Dermis blood vessel endothelial cell (primary cell): ENCODE results near the gene SEMA6A. TPM values are rescaled to one million over a fixed set of nuclear protein-coding genes. Genes with fewer than 3 reads are reported as not detected.

ENCODE experiments used
- DNase-seq: peaks from one replicate; pipeline ENCODE4 v3.0.0; 2010
- total RNA-seq: library from RNA; depleted of rRNA; stranded (reverse); fragments of >200 nt; gene quantifications from 2 replicates; pipeline ENCODE4 v1.2.3, GENCODE V29; 2014

The SEMA6A gene
- total RNA-seq, 1 donor from 2014 or later = 21.1 TPM

DNA sequence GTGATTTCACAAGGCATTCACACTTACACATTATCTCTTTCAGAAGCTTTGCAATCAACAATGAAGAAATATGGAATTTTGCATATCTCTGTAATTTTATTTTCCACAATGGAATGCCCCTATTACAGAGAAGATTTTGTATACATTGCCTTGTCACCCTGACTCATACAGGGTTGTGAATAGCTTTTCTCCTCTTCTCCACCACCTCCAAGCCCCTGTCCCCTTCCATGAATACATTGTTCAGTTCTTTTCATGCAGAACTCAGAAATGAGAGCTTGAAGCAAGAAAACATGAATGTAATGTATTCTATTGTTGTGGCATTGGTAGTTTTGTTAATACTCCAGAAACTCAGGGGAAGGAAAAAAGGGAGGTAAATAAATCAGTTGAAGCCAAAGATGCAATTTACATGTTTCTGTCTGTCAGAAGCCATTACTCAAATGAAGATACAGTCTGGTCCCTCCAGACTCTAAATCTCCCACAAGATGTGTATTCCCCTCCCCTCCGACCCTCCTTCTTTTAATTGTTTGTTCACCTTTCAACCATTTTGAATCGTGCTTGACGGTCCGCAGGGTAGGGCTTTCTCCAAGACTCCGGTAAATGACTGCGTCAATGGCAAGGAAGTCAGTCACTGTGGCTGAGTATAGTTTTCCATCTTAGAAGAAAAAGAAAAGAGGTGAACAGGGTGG lies 86.1 kb downstream of the SEMA6A start:
- no peak for DNase-seq

DNA sequence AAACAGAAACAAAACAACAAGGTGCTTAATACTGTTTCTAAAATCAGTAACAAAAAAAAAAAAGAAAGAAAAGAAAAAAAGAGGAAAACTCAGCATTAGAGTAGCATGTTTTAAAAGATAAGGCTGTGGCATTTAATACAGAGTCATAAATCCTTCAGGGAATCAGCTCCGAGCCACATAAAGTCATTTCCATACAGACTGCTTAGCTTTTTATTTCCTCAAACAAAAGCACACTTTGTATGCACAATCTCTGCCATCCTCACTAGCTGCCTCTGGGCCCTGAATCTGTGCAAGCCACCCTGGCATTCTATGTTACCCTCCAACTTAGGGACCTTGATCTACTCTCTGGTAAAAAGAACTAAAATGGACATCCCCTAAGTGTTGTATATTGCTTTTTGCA lies 87.6 kb downstream of the SEMA6A start:
- no peak for DNase-seq

DNA sequence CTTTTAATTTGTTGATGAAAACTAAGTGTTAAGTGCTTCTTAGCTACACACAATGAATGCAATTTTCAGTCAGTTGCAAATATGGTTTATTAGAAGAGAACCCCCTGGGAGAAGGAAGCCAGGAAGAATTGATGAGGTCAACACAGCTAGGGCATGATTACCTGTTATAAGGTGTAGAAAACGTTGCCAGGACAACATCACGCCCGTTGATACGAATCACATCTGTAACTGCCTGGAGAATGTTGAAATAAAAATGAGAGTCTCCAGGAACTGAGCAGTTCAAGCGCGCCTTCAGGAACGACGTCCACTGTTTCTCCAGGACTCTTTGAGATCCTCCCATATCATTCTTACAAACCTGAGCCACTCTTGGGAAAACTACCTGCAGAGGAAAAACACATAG lies 88.0 kb downstream of the SEMA6A start:
- no peak for DNase-seq

DNA sequence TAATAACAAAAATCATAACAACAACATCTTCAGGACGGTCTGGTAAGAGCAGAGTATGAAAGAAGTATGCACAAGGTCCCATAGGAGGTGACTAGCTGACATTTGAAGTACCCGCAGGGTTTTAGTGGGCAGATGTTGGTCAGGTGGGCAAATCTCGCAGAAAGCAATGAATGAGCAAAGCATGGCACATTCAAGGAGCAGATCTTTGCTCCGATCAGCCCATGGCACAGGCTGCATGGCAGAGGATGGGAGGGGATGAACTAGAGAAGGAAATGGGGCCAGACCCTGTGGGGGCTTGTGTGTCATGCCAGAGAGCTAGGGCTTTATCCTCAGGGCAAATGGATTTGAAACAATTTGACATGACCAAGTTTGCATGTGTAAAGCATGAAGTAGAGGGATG lies 90.0 kb downstream of the SEMA6A start:
- DNase-seq = no peak

DNA sequence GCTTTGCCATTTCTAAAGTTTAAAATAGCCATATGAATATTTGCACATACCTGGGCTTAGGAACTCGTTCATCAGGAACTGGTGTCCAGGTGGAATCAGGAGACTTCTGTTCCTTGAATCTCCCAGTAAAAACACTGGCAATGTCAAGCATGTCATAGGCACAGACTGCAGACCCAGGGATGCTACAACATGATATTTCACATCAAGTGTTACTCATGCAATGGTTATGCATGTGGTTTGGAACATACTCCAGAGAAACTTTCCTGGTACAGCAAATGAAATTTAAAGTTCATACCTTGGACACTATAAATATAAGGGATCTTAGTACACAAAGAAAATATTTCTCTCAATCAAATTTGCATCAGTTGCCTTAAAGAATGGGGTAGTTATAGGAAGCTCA lies 92.2 kb downstream of the SEMA6A start:
- no peak for DNase-seq

DNA sequence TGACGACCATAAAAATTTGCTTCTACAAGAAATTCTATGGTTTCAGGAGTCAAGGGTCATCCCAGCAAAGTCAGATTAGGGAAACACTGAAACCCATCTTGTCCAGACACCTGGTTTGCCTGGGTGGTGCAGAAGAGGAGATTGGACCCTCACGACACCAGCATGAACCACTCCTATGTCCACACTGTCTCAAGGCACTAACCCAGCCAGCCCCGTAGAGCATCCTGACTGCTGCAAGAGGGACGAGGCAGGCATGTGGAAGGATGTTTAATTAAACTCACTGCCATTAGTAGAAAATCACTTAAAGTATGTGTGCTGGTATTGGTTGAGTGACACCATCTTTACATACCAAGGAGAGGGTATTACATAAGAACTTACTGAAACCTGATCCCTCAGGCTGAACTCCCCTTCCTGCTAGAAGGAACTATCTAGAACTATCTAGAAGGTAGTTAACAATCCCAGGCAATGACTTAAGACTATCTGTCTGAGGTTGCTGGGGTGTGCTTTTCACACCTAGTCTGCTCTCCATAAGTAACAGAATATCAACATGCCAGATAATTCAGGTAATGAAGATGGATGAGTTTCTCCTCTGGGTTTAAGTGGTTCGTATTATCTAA lies 93.6 kb downstream of the SEMA6A start:
- no peak for DNase-seq

DNA sequence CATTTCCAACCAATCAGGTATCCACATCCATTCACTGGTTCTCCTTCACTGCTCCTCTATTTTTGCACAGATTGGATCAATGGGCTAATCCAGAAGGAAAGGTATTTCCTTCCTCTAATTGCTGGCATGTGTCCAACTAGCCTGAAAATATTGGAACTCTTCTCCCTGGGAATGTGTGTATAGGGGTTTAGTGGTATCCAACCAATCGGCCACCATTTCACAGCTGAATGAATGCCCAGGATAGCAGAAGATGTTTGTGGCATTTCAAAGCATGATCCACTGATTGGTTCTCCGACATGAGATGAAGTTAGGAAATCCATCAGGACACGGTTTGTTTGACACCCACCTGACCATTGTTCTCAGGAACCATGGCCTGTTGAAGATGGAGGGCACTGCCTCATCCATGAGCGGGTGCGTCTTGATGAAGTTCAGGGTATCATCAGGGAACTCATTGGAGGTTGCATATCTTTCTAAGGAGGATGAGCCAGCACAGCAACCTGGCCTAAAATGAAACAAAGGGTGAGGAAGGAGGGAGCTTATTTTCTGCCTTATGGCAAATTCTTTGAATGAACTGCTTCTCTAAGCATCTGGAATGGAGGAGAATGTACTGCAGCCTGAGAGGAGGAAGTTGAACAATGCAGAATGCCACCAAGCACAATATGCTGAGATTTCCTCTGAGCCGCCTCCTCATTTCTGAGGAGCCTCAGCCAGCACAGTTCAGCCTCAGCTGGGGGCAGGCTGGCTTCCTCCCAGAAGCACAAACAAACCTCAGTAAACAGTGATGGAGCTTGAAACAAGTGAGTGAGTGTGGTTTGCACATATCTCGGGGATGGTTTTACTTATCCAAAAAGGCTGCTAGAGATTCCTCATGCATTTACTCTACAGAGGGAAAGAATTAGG lies 94.6 kb downstream of the SEMA6A start:
- peak; percentile 38 for DNase-seq

DNA sequence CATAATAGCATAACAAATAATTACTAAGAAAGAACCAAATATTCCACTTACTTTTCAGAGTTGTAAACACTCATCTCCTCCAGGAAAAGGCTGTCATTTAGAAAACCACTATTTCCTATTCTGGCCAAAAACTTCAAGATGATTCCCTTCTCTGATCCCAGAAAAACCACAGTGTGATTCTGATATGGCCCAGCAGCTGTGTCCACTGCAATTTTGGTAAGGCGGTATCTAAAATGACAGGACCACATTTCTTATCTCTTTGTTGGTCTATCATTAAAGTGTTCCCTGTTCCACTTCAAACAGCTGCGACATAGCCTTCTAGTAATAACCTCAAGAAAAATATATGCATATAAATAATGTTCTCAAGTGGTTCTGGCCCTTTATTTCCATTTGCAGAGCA lies 96.1 kb downstream of the SEMA6A start:
- DNase-seq = no peak

DNA sequence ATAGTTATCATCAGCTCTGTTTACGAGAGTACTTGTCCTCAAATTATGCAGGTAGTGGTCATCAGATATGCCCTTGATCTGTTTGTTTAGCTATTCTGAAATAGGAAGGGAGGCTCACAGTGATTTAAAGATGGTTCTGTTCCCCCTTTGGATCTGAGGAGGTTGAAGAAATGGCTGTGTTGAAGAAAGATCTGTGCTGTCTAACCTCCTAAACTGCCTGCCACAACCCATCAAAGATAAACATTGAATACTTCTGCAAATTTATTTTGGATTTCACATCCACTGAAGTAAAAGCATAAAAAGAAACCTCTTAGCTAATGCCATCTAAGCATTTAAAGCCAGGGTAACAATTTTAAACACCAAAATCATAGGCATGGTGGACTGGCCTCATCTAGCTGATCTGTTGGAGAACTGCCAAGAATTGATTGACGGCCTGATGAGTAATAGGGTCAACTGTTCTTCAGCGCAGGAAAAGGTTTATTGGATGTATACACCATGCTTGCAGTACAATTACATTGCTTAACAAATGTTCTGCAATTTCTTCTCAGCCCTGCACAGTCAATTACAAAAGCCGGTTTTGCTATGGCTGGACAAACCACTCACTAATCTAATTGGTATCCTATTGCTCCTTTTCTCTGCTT lies 97.6 kb downstream of the SEMA6A start:
- DNase-seq = peak; percentile 16

DNA sequence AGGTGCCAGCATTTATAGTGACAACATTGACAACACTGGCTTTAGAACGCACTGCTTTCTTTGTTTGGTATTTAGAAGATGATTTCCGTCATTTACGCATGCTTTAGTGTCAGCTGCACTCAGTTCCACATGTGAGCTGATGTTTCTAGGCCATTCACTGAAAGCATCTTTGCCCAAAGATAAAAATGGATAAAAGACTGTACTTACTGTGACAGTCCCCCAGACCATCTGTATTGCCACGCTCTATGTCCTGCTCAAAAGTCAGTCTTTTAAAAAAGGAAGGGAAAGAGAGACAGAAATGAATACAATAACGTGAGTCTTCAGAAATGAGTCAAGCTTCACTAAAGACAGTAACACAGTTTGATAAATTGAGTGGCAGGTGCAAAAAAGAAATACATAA lies 99.3 kb downstream of the SEMA6A start:
- no peak for DNase-seq

DNA sequence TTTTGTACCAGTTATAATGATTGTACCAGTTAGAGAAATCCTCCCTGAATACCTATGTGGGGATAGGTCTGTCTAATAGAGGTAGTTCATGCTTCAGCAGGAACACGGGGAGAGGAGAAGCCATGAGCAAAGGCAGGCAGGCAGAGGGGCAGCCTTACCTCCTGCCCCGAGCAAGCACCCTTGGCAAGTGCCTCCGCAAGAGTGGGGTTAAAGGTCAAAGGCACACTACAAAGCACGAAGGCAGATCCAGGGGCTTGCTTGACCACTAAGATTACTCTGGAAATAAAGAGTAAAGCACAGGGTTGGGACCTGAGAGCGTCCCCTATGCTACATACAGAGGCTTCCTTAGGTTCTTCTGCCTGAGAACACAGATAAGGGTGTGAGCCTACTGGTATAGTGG lies 100.9 kb downstream of the SEMA6A start:
- no peak for DNase-seq

DNA sequence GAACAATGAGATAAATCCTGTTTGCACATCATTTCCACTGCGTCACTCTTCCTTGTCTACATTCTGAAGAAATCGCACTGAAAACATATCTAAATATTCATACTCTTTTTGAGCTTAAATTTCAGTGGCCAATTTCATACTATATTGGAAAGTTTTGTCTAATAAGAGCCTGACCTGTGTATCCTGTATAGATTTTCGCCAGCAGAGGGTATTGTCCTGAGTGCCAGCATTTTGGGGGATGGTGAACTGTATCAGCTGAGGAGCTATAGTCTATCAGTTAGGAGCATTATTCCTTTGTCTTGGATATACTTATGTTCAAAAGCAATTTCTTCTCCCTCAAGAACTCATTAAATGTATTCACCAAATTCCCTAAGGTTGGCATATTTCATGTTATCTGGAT lies 102.3 kb downstream of the SEMA6A start:
- DNase-seq = peak; percentile 9

DNA sequence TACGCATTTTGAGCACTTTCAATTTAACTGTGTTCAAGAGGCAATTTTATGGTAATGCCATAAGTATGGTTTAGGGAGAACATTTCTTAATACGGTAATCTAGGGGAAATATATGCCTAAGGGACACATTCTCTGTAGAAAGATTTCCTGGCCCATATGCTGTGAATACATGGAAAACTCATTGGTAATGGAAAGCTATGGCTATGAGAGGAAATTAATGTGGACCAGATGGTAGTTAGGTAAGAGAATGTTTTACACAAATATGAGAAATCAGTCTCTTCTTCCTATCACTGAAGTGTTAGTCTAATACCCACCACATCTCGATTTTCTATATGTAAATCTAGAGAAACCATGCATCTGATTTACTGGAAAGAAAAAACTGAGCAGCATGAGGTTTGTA lies 105.0 kb downstream of the SEMA6A start:
- no peak for DNase-seq

DNA sequence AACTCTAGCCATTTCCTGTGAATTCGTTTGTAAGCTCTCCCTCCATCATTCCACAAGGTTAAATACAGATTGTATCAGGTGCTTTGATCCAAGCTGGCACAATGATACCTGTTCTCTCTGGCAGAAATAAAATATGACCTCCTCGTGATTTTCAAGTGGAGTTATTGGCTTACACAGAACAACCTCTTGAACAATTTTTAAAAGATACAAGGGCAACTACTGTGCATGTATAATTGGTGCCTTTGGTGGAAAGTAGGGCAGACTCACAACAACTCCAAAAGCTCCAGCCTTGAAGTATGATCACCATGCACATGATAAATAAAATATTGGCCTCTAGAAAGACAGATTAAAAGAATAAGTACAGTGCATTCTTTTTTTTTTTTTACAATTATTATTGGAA lies 106.0 kb downstream of the SEMA6A start:
- DNase-seq = no peak

DNA sequence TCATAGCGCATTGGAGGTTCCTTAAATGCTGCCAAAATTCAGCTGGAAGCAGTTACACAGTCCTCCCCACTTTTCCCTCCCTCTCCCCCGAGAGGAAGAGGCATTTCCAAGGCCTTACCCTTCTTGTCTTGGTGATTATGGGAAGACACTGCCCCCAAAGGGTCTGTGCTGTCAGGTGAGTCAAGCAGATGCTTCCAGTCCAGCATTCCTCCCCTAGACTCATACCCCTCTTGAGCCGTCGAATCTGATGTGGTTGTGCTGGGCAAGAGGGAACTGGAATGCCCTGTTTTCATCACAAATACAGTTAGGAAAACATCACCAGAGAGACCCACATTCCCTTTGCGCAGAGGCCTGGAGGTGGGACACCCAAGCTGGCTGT lies 107.2 kb downstream of the SEMA6A start:
- no peak for DNase-seq

DNA sequence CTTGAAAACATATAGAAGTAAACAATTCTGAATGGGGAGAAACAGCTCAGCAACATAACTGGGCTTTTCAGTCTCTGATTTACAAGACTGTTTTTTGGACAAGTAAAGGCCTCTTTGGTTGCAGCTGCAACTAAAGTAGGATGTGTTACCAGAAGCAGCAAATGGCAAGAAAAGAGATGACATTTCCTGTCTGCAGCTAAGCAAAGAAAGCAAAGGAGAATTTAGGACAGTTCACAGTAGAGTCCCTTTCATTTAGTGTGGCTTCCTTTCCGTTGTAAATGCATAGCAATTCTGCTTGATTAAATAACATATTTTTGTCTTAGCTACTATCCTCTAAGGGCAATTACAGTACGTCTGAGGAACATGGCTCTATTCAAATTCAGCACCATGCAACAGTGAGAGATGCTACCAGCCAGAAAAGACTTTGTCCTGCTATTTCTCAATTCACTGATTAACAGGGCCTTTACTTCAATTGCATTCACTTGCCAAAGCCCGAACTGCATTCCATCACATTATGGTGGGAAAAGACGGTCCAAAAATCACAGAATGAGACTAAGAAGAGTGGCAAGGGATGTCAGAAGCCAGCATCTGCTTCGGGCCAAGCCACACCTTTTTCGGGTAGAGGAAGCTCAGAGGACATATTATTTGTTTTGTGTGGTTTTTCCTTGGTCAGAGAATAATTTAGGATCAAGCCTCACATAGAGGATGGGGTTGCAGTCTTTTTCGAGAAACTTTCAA lies 107.7 kb downstream of the SEMA6A start:
- no peak for DNase-seq

DNA sequence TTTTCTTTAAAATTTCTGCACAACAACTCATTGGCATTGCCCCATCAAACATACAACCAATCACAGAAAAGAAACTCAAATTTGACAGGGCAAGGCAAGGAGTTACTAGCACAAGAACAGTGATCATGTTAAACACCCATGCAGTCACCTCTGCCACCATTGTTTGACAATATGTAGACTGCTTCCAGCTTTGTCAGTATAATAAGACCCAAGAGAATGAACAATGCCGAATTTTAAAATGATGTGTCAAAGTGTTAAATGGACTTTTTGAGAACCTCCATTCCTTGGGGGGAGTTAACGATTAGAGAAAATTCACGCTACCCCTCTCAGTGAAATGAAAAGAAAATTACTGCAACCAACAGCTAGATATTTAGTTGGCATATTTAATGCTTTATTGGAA lies 109.2 kb downstream of the SEMA6A start:
- DNase-seq = no peak

DNA sequence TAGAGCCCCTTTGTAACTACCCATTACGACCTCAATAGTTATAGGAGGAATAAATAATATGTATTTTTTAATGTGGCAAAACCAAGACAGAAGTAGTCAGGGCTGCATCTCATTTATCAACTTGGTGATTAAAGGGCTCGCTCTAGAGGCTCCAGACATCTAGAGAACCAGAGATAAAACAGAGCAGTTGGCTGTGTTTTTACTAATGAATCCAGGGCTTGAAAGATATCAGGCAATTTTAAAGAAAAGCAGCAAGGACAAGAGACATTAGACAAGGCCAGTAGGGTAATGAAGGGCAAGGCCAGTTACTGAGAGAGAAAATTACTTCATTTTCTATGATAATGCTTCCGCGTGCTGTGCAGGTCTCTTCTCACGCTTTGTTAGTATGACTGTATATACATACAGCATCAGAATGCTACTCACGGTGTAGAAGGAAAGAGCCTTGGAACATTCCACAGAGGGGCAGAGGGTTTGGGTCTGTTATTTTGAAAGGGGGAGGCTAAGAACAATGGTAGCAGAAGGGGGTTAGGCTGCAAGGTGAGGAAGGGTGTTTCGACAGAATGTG lies 110.4 kb downstream of the SEMA6A start:
- DNase-seq = no peak

DNA sequence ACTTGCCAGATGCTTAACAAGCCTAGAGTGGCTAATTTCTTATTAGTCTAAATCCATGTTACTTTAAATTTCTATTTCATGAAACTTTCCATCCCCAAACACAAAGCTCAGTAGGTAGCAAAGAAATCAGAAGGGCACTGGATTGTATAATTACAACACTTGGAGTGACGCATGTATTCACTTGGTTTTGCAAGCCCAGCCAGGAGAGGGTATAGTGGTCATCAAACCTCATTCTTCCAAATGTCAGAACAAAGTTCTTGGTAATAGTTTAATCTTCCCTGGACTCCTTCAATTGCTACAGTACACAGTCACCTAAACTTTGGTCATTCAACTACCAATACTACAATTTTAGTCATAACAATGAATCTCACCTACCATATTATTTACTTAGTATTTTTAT lies 112.1 kb downstream of the SEMA6A start:
- DNase-seq = no peak

DNA sequence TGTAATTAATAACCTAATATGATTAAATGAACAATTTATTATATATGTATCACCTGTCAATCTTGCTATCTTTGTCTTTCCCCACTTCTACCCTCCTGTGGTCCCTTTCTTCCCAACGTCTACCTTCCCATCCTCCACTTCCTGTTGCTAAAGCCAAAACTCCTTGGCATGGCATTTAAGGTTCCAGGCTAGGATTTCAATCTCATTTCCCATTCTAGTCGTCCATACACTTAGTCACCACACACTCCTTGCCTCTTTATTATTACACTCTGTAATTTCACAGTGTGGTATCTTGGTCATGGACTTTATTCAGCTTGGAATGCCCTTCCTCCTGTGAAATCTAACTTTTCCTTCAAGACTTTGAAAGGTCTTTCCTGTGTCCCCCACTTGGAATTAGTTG lies 115.3 kb downstream of the SEMA6A start:
- DNase-seq = no peak

DNA sequence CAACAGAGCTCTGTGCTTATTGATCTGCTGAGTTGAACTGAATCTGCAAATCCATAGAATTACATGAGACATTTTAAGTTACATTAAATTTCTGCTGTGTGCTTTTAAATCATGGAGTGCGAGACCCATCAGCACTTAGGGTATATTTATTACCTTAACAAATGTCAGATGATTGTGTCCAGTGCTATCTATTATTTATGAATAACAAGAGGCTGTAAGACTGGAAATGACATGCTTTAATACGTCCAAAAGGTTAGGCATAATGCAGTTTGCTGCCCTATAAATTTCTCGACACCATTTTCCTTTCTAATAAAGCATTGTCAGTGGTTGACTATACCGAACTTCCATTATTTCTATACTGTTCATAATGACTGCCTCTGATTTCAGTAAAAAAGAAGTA lies 117.6 kb downstream of the SEMA6A start:
- no peak for DNase-seq

DNA sequence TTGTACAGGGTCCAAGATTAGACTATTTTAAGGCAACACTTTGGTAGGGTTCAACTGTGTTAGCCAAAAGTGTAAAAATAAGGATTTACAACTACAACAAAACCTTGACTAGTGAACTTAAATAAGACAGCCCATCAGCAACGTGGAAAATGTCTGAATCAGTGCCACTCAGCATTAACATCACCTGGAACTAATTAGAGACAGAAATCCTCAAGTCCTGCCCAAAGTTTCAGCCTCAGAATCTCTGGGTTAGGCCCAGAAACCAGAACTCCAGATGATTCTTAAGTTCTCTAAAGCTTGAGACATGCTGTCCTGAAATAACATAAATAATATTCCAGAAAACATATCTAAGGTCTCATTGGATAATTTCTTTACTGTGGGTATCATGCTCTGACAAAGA lies 118.6 kb downstream of the SEMA6A start:
- no peak for DNase-seq
